C1 segment of cervical spinal cord (tissue), 14 donors: Measurements from ENCODE around the gene LRMDA.

ENCODE experiments used
- DNase-seq, 14 donors: peaks; one replicate each; lab custom pipeline; 2025; lab: John Stamatoyannopoulos, UW

The LRMDA gene

GRCh38 chr10:75818552-75818951 is 387.1 kb downstream of the LRMDA start:
- DNase-seq: peak in 1 of 14 donors; percentile 1

GRCh38 chr10:75825235-75825634 is 393.8 kb downstream of the LRMDA start:
- no peak for DNase-seq

GRCh38 chr10:75825661-75826060 is 394.2 kb downstream of the LRMDA start:
- no peak for DNase-seq

- no peak for DNase-seq
Measured at GRCh38 chr10:75826846-75827245, 395.4 kb downstream of the LRMDA start.

- no peak for DNase-seq
Measured at GRCh38 chr10:75827587-75828021, 396.2 kb downstream of the LRMDA start.

- DNase-seq: no peak
Measured at GRCh38 chr10:75828413-75828812, 397.0 kb downstream of the LRMDA start.

GRCh38 chr10:75836064-75836463 is 404.6 kb downstream of the LRMDA start:
- DNase-seq: no peak

GRCh38 chr10:75838486-75838885 is 407.1 kb downstream of the LRMDA start:
- DNase-seq: no peak

GRCh38 chr10:75839020-75839419 is 407.6 kb downstream of the LRMDA start:
- DNase-seq: no peak

GRCh38 chr10:75841266-75841665 is 409.8 kb downstream of the LRMDA start:
- DNase-seq: no peak

- no peak for DNase-seq
Measured at GRCh38 chr10:75845176-75845947, 413.9 kb downstream of the LRMDA start.

- no peak for DNase-seq
Measured at GRCh38 chr10:75847477-75847876, 416.1 kb downstream of the LRMDA start.

- peak in 1 of 14 donors; percentile 2 for DNase-seq
Measured at GRCh38 chr10:75851580-75852345, 420.3 kb downstream of the LRMDA start.

GRCh38 chr10:75852851-75853484 is 421.5 kb downstream of the LRMDA start:
- DNase-seq: no peak

- DNase-seq: no peak
Measured at GRCh38 chr10:75857269-75857846, 425.9 kb downstream of the LRMDA start.

GRCh38 chr10:75857896-75858295 is 426.5 kb downstream of the LRMDA start:
- DNase-seq: no peak

- DNase-seq: no peak
Measured at GRCh38 chr10:75858339-75858738, 426.9 kb downstream of the LRMDA start.

- no peak for DNase-seq
Measured at GRCh38 chr10:75859141-75859540, 427.7 kb downstream of the LRMDA start.

GRCh38 chr10:75860009-75860408 is 428.6 kb downstream of the LRMDA start:
- no peak for DNase-seq

- no peak for DNase-seq
Measured at GRCh38 chr10:75861582-75861981, 430.2 kb downstream of the LRMDA start.

GRCh38 chr10:75862935-75863334 is 431.5 kb downstream of the LRMDA start:
- DNase-seq: no peak

GRCh38 chr10:75864717-75865116 is 433.3 kb downstream of the LRMDA start:
- DNase-seq: no peak
